Stimulated activated CD8-positive, alpha-beta memory T cell treated with anti-CD3 and anti-CD28 coated beads, Interleukin-7, amount 100 ng/mL, for 48 hours (primary cell): ENCODE measurements around the gene RIMBP2.

Experiments used
- DNase-seq, 2 donors: peaks; one replicate each; pipeline ENCODE4 v3.0.0-alpha.2; 2020; ENCODE audit warnings: low read depth in 1 of 2; ENCODE audit errors: extremely low read depth in 1 of 2

The RIMBP2 gene

DNA sequence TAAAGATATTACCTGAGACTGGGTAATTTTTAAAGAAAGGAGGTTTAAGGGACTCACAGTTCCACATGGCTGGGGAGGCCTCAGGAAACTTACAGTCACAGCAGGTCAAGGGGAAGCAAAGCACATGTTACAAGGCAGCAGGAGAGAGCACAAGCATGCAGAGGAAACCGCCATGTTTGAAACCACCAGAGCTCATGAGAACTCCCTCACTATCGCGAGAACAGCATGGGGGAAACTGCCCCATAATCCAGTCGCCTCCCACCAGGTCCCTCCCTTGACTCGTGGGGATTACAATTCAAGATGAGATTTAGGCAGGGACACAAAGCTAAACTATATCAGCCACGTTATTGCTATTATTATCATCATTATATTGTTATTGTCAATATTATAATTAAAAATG, 138.7 kb downstream of the RIMBP2 start:
- no peak for DNase-seq

DNA sequence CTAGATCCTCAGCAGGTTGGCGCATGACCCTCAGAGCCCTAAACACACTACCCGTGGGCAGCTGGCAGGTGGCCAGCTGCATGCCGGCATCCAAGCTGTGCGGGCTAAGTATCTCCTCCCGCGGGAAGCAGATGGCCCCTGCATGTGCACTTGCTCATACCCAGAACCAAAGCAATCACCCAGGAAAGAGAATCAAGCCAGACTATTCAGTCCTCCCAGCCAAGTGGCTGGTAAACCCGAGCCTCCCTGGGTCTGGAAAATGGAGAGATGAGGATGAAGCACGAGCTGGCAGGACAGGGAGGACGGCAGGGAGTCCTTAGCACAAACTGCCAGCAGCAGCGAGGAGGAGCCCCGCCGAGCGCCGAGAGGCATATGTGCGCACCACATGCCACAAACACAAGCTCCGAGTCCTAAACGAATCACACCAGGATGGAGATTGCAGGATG, 139.7 kb downstream of the RIMBP2 start:
- DNase-seq: no peak

- DNase-seq: no peak
Measured at GRCh38 chr12:130574402-130574801, 141.7 kb downstream of the RIMBP2 start.

- DNase-seq: no peak
Measured at GRCh38 chr12:130573766-130574165, 142.3 kb downstream of the RIMBP2 start.

GRCh38 chr12:130573235-130573634, 142.9 kb downstream of the RIMBP2 start:
- DNase-seq: no peak

- no peak for DNase-seq
Measured at GRCh38 chr12:130572553-130572952, 143.5 kb downstream of the RIMBP2 start.

DNA sequence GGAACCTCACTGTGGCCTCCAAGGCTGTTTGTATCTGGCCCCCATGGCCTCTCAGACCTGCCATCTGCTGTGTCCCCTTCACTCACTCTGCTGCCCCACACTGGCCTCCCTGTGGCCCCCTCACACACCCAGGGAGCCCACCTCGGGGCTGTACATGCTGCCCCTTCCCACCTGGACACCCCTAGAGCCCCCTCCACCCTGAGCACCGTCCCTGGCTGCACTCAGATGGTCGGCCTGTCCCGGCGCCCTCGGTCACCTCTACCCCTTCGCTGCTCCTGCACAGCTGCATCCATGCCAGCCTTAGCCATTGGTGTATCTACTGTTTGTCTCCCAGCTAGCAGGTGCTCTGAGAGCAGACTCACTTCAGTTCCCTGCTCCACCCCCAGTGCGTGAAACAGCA, 144.4 kb downstream of the RIMBP2 start:
- no peak for DNase-seq

DNA sequence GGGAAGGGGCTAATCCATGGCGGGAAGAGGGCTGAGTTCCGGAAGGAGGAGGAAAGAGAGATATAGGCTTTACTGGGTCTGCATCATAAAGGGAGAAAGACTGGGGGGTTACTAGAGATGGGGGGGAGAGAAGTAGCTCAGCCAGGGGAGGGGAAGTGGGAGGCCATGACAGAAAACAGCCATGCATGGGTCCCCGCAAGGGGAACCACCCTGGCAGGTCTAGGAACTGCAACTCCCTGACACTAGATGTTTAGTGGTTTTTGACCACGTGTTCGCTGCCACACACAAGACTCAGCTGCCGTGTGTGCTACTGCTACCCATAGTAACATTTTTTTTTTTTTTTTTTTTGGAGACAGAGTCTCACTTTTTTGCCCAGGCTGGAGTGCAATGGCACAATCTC, 145.0 kb downstream of the RIMBP2 start:
- DNase-seq: no peak

GRCh38 chr12:130569521-130569920, 146.6 kb downstream of the RIMBP2 start:
- no peak for DNase-seq

DNA sequence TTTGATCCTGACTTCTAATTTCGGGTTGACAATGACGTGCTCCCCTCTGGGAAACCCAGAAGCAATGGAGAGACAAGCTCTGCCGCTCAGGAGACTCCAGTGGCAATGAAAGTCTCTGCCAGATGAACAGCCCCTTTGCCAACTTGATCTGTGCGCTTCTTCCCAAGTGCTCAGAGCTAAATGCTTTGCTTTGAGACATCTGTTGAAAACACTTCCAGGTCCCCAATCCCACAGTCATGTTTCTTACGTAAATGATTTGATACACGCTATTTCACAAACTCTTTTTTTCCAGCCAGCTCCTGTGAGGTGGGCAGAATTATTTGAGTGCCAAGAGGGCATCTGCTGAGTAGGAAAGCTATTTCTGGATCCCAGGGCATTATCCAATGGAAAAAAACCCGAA, 147.6 kb downstream of the RIMBP2 start:
- no peak for DNase-seq

DNA sequence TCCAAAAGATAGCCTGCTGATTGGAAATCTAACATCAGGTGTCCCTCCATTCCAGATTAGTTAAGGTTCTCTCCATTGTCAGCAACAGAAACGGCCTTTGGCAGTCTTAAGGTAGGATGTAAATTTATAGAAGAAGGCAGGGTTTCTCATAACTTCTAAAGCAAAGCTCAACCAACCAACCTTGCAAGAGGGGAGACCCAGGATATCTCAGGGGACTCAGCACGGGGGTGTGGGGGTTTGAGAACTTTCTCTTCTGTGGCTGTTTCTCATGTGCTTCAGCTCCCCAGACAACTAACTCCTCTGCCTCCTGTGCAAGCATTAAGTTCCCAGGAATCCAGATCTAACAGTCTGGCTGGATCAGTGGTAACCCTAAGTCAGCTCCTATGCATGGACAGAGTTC, 148.1 kb downstream of the RIMBP2 start:
- DNase-seq: no peak

GRCh38 chr12:130566446-130567155, 149.5 kb downstream of the RIMBP2 start:
- no peak for DNase-seq

GRCh38 chr12:130565189-130565588, 150.9 kb downstream of the RIMBP2 start:
- DNase-seq: no peak

DNA sequence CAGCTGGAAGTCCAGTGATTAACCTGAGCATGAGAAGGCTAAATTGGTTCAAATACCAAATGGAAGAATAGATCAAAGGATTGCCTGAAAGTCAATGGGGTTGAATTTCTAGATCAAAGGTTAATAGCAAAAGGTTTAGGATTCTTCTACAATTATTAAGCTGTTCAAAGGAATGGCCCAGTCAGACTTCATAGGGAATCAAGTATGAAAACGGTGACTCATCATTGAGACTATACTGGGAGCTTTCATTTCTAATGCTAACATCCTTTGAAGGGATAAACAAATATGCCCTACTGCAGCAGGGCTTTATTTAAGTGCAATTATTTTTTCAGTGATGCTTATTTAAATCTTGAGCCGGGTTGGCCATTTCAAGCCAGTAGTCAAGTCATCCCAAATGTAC, 152.8 kb downstream of the RIMBP2 start:
- no peak for DNase-seq

GRCh38 chr12:130562716-130563115, 153.4 kb downstream of the RIMBP2 start:
- no peak for DNase-seq

DNA sequence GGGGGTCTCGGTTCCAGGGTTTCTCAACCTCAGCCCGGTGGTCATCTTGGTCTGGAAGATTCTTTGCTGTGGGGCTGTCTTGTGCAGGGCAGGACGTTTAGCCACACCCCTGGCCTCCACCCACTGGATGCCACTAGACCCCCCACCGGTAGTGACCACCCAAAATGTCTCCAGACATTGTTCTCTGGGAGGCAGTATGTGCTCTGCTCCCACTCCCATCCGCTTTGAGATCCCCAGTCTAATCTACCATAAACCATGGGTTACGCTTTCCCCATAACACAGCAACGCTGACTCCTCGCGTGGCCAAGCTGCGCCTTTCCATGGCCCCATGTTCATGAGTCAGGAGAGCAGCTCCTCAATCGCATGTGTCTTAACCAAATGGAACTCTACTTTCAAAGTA, 155.8 kb downstream of the RIMBP2 start:
- DNase-seq: no peak

- no peak for DNase-seq
Measured at GRCh38 chr12:130559806-130560205, 156.3 kb downstream of the RIMBP2 start.

DNA sequence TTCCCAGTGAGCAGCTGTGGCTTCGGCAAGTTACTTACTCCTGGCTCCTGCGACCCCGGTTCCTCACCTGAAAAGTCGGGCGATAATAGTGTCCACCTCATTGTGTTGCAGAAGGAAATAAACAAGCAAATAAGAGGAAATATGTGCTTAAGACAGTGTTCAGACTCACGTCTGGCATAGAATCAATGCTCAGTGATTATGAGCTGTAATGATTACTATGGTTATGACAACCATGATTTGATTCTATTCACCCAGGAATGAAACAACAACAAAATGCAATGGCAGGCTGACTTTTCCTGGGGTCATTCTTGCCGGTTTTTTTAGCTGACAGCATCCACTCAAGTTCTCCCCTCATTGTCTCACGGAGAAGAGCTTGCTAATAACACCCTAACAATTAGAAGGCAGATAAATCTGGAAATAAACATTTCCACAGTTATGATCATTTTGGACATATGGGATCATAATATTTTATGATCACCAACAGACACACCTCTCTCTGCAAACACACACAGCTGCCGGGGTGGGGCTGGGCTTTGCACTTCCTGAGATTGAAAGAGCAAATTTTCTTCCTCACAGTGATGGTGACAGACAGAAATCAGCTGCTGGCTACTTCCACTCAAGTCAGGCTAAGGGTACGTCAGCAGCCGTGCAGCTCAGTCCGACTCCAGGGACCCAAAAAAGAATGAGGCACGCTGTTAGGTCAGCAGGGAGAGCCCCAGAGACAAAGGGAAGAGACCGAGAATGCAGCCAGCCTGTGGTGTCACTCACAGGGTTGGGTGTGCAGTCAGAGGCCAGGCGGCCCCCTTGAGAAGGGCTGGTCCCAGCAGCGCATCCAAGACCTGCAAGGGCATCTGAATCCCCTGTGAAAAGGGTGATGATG, 158.0 kb downstream of the RIMBP2 start:
- DNase-seq: no peak

- no peak for DNase-seq
Measured at GRCh38 chr12:130557201-130557600, 158.9 kb downstream of the RIMBP2 start.

DNA sequence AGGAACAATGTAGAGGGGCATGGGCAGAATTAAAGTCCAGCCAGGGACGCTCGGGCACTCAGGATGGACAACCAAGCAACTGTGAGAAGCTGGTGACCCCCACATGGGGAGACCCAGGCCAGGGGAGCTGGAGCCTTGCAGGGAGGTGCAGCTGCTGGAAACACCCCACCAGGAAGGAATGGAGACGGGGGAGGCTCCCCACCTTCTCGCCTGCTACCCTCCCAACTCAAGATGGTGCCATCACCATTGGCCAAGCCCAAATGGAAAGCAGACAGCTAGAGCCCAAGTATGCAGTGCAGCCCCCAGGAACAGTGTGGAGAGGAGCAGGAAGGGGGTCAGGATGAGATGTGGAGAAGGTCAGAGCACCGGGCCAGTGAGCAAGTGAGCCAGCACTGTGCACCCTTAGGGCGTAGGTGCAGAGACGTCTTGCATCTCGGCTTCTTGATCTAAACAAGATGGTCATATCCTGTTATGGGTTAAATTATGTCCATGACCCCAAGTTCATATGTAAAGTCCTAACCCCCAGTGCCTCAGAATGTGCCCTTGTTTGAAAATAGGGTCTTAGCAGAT, 159.5 kb downstream of the RIMBP2 start:
- no peak for DNase-seq

DNA sequence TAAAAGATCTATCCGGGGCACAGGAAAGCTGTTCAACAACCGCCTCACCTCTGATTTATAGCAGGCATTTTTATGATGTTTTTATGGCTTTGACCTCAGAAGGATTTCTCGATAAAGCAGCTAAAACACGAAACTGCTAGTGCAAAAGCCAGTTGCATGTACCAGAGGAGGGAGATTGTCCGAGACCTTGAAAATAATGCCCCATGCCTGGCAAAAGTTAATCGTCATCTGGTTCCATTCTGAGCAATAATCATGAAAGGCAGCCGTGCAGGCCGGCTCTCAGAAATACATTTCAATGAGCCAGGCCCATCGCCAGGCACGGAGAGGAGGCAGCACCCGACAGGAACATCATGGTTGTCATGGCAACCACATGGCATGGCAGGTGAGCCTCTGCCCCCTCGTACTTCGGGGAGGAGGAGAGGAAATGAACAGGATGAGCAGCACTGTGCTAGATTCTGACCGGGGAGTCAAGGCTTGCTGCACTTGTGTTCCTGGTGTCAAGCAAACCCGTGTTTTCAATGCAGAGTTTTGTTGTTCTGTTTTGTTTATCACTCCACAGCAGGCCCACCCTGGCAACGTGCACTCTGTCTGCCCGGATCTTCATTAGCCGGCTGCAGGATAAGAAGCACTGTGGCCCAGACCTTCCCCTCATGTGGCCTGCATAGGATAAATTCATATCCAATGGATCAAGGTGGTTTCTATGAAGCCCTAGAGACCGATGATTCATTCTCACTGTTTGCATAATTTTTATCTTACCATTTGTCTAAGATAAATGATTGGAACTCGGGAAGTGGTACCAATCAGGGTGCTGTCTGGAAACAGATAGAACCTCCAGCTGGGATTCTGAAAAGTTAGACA, 160.2 kb downstream of the RIMBP2 start:
- DNase-seq: no peak
